NK-92 (cell line): ENCODE measurements around the gene FXYD4.

Experiments
- DNase-seq: peaks from one replicate; lab custom pipeline; 2025; ENCODE audit not compliant: unreplicated experiment; lab: John Stamatoyannopoulos, UW

Gene FXYD4

DNA sequence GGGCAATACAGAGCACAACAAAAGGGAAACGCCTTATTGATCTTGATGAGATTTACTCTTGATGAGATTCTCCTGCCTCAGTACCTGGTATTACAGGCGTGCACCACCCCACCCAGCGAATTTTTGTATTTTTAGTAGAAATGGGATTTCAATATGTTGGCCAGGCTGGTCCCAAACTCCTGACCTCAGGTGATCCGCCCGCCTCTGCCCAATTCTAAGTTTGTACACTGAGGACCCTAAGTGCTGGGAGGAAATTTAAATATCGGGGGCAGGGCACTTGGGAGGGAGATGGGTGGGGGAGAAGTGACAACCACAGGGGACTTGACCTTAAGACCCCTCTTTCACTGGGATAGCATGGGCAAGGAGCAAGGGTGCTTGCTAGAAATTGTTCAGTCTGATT lies 23.4 kb downstream of the FXYD4 start:
- DNase-seq: no peak

DNA sequence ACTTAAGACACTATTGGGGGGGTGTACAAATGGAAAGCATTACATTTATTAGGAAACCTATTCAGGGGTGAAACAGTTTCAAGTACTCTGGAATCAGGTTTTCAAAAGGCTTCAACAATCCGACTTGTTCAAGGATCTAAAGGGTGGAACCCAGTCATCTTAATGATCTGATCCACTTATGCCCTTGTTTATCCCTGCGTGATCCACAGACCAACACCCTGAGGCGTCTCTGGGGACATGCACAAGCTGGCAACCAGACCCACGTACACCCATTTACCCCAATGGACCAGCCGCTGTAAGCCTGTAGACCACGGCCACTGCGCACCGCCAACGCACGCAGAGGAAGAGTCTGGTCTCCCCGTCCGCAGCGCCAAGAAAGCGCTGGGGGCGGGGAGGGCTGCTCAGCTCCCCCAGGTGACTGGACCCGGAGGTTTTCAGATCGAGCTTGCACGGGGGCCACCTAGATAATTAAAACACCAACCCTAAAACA lies 24.2 kb downstream of the FXYD4 start:
- no peak for DNase-seq

DNA sequence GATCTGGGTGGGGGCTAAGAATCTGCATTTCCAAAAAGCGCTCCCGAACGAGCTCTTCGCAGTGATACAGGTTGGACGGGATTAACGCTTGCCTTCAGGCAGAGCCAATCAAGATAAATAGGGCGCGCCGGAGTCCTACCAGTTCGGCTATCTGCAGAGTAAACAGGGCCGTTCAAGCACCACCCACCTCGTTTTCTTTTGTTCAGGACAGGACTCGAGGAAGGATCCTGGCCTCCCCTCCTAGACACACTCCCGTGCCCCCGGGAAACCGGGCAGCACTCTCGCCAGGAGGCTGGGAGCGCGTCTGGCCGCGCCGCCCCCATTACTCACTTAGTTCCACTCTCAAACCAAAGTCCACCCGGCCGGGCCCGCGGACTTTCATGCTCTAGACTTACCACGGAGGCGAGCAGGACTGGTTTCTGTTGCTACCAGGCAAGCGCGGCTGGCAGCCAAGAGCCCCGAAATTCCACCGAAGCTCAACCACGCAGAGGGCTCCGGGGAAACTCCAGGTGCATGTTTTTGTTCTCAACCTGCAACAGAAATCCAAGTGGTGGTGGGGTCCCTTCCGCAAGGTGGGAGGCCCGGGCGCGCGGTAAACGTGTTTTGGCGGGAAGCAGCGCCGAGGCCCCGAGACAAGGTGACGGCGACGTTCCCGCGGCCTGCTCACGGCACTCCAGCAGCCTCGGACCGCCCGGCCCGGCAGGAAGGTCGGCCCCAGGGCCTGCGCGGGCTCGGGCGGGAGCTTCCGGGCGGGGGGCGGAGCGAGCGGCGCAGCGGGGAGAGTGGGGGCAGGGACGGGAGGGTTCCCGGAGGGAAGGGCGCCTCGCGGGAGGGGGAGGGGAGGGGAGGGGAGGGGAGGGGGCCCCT lies 24.9 kb downstream of the FXYD4 start:
- no peak for DNase-seq

DNA sequence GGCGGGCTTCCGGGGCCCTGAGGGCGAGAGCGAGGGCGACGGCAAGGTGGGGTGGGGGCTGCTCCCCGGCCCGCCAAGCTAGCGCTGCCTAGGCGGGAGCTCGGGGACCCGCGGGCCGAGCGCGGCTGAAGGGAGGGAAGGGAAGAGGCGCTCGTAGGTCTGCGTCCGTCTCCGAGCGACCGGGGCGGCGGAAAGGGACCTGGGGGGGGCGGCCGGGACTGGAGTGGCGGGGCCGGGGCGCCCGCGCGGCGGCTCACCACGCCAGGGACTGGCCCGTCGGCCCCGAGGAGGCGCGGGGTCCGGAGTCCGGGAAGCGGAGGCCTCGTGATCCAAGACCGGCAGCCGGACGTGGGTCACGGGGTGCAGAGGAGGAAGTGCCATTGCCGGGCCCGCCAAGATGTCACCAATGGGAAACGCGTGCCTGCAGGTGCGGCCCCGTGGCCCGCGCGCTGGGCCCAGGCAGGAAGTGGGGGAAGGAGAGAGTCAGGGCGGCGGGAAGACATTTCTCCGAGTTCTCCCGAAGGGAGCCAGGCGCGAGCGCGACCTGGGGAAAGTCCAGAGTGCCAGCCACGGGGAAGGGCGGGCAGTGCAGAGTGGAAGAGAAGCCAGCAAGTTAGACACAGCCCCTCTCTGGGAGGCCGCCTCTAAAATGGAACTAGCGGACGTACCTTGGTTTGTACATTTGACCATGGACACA lies 25.6 kb downstream of the FXYD4 start:
- no peak for DNase-seq

DNA sequence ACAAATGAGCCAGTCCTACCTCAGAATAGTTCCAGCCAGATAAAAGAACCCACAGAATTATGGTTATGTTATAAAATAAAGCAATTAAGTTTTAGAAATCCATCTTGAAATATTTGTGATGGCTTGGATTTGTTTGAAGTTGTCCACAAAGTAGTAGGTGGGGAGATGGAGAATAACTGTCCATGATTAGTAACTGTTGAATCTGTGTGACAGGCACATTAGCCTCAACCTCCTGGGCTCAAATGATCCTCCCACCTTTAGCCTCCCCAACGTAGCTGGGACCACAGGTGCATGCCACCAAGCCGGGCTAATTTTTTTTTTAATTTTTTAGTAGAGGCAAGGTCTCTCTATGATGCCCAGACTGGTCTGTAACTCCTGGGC lies 27.5 kb downstream of the FXYD4 start:
- DNase-seq: no peak

DNA sequence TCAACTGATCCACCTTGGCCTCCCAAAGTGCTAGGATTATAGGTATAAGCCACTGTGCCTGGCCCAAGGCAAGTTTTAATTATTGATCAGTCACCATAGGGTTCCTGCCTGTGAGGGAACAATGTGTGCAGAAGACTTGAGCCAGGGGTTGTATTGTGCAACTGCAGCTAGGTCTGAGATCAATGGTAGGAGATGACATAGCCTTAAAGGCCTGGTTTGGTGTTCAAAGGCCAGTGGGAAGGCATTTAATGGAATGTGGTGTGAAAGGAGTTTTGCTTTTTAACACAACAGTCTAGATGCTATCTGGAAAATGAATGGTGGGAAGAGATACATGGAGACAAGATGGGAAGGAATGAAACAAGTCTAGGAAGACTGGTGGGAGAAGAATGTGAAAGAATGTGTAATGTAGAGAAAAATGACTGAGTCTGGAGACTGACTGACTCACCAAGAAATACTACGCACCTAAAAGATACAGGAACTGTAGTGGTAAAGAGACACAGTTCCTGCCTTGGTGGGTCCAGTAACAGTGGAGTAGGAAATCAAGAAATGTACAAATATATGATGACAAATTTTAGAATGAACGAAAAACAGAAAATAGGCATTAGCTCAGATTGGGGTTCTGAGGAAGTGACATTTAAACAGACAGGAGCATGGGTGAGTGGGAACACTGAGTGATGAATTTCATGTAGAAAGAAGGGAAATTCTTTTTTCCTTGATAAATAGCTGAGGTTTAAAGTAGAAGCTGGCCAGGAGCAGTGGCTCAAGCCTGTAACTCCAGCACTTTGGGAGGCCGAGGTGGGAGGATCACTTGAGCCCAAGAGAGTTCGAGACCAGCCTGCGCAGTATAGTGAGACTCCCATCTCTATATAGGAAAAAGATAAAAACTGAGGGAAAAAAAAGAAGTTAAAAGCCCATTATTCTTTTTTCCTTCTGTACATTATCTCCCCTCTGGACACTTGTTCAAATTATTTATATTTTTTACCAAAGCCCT lies 28.2 kb downstream of the FXYD4 start:
- no peak for DNase-seq

DNA sequence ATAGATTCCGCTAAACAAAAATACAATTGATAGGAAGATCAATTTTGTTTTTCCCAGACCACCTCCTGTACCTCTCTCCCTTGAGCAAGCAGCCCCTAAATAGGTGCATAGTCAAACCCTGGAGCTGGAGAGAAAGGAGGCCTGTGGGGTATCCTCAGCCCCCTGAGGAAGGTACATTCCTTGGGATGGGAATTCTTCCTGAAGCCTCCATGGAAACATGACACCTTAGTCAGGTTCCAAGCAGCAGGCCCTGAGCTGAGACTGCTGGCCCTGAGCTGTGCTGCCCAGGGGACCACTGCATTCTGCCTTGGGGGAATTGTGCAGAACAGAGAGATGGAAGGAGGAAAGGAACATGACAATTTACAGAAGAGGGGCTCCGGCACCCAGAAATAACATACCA lies 30.2 kb downstream of the FXYD4 start:
- DNase-seq: no peak

DNA sequence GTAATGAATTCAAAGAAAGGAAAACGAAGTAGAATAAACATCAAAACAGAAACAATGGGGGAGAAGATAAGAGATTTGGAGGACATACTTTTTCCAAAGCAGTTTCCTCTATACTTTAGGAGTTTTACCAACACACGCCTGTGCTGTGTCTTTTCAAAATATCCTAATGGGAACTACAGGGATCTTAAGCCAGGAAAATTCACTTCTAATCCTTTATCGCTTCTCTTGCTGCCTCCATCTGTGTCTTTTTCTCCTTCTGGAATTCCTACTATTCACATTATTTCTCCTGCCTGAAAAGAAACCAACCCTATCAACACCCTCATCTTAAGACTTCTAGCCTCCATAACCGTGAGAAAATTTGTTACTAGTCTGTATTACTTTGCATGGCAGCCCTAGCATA lies 30.7 kb downstream of the FXYD4 start:
- DNase-seq: no peak

DNA sequence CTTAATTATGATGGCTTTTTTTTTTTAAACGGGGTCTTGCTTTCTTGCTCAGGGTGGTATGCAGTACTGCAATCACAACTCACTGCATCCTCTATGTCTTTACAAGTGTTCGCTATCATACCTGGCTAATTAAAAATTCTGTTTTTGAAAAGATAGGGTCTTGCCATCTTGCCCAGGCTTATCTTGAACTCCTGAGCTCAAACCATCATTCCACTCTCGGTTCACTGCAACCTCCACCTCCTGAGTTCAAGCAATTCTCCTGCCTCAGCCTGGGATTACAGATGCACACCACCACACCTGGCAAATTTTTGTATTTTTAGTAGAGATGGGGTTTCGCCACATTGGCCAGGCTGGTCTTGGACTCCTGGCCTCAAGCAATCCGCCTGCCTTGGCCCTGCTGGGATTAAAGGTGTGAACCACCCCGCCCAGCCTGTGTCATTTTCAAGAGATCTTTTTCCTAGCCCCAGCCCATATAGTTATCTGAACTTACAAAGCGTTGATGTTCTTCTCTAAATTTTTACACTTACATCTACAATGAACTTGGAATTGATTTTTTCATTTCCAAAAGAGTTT lies 31.5 kb downstream of the FXYD4 start:
- DNase-seq: no peak

DNA sequence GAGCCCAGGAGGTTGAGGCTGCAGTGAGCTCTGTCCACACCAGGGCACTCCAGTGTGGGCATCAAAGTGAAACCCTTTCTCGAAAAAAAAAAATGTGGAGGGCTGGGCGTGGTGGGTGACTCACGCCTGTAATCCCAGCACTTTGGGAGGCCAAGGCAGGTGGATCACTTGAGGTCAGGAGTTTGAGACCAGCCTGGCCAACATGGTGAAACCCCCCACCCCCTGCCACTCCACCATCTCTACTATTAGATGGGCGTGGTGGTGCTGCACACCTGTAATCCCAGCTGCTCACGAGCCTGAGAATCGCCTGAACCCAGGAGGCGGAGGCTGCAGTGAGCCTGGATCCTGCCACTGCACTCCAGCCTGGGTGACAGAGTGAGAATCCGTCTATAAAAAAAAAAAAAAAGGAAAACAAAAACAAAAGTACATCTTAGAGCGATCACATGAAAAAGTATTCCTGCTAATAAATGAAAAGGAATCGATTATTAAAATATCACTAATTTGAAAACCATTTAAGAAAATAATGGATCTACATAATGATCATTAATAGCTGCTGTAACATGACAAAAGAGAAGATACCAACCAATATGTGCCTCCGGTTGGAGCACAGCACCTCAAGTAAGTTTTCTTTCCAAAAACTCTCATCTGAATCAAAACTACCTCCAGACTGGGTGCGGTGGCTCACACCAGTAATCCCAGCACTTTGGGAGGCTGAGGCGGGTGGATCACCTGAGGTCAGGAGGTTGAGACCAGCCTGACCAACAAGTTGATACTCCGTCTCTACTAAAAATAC lies 32.7 kb downstream of the FXYD4 start:
- DNase-seq: no peak

DNA sequence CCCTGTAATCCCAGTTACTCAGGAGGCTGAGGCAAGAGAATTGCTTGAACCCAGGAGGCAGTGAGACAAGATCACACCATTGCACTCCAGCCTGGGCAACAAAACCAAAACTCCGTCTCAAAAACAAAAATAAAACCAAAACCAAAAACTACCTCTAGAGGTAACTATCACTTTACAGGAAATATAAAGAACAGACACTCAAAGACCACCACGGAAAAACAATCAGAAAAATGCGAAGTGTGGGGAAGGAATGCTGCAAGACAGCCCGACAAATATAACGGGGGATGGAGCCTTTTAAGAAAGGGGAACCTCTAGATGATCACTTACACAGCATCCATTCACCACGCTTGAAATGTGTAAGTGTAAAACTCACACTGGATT lies 33.3 kb downstream of the FXYD4 start:
- no peak for DNase-seq

DNA sequence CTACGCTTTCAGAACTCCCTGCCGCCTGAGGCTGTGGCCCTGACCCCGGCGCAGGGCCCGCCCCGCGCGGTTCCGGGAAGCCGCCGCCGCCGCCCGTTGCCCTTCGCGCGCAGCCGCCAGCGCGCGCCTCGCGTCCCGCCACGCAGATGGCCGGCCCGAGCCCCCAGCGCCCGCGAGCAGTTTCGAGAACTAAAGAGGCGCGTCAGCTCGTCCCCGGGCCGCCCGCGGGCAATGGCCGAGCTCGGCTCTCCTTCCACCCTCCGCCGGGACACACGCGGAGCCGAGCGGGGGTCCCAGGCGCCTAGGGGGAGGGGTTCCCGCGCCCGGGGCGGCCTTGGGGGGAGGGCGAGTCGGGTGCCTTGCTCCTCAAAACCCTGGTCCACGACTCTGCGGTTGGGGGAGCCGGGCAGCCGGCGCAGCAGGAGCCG lies 35.7 kb downstream of the FXYD4 start:
- DNase-seq: no peak

DNA sequence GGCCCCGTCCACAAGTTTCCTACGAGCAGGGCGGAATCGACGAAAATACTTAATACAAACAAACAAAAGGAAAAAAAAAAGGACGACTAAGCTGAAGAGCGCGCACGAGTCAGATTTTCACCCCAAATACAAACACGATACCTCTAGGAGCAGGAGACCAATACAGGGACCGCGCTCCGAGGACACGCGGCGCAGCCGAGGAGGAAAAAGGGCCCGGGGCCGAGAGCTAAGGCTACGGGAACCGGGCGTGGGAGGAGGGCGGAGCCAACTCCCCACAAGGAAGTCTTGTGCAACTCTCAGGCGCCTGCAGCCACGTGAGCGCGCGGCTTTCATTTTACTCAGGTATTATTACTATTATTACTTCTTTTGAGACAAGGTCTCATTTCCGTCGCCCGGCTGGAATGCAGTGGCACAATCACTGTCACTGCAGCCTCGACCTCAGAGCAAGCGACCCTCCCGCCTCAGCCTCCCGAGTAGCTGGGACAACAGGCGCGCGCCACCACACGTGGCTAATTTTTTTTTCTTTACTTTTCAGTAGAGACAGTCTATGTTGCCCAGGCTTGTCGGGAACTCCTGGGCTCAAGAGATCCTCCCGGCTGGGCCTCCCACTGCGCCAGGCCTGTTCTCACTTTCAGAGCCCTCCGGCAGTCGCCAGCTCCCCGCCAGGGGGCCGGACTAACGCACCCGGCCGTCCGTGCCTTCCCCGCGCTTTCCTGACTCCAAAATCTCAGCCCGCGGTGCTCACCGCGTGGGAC lies 36.3 kb downstream of the FXYD4 start:
- no peak for DNase-seq

DNA sequence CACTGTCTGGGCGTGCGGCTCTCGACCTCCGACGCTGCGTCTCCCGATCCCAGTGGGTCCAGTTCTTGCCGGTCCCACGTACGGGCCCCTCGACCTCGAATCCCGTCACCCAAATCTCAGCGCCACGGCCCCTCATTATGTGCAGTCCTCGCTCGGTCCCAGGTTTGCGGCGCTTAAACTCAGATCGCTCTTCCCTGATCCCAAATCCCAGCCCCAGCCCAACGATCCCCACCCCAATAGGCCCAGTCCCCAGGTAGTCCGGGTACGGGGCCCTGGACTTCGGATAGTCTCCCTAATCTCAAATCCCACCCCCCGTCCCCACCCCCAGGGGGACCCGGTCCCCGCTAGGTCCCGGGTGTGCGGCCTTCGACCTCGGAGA lies 36.9 kb downstream of the FXYD4 start:
- DNase-seq: no peak

DNA sequence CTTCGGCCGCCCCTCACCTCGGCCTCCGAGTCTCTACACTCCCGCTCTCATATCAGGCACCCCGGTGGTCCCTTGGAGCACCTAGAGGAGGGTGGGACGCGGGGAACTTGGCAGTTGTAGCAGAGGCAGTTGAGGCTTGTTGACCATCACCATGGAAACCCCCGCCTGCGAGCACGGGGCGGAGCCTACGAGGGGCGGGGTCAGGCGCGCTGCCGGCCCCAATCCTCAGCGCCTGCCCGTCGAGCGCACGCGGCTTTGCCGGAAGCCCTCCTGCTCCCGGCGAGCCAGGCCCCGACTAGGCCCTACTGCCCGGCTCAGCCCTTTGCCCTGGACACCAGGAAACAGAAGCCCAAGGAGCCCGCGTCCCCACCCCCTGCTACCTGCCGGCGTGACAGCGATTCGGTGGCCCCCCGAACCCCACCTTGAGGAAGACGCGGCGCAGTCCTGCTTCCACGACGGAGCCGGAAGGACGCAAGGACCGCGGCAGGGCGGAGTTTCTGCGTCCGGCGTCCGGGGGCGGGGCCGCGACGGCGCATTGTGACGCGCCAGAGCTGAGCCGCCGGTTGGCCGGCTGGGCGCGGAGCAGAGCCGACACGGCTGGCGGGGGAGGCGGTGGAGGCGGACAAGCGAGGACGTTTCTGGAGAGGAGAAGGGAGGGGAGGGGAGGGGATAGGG lies 37.4 kb downstream of the FXYD4 start, which contains the start of gene HNRNPF:
Gene HNRNPF, minus strand, starts transcription at position 477 of the 675 bp plus-strand sequence. CDS start 21,302 bp downstream, outside the sequence.
- peak; percentile 57 for DNase-seq

DNA sequence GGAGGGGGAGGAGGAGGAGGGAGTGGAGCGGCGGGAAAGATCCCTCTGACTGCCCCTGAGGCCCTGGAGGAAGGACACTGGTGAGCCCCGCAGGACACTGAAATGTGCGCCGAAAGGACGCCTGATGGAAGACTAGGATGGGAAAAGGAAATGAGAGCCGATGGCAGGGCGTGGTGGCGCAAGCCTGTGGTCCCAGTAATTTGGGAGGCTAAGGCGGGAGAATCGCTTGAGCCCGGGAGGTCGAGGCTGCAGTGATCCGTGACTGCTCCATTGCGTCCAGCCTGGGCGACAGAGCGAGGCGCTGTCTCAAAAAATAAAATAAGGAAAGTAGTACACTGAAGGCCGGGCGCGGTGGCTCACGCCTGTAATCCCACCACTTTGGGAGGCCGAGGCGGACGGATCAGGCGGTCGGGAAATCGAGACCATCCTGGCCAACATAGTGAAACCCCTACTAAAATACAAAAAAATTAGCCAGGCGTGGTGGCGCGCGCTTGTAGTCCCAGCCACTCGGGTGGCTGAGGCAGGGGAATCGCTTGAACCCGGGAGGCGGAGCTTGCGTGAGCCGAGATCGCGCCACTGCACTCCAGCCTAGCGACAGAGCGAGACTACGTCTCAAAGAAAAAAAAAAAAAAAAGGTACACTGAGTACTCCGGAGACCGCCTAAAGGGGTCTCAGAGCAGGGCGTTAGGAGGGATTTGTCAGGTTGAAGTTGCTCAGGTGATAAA lies 38.1 kb downstream of the FXYD4 start:
- no peak for DNase-seq

DNA sequence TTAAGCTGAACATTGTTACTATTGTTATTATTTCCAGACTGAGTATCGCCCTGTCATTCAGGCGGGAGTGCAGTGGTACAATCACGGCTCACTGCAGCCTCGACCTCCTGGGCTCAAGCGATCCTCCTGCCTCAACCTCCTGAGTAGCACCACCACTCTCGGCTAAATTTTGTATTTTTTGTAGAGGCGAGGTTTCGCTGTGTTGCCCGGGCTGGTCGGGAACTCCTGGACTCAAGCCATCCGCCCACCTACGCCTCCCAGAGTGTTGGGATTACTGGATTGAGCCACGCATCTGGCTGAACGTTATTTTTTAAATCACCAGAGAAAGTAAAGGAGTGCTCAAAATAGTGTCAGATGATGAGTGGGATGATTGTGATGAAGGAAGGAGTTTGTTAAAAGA lies 38.9 kb downstream of the FXYD4 start:
- no peak for DNase-seq

DNA sequence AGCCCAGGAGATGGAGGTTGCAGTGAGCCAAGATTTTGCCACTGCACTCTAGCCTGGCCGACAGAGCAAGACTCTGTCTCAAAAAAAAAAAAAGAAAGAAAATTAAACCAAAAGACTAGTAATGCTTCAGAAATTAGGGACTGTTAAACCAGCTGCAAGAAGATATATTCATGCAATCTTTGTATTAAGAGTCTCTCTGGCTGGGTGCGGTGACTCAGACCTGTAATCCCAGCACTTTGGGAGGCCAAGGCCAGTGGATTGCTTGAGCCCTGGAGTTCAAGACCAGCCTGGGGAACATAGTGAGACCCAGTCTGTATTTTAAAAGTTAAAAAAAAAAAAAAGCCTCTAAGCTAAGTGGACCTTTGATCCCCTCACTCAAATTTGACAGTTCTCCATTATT lies 40.1 kb downstream of the FXYD4 start:
- DNase-seq: no peak
